ENCODE measurements around the gene TTC33. TPM values are rescaled to one million over a fixed set of nuclear protein-coding genes. Genes with fewer than 3 reads are reported as not detected.

Gene TTC33
- total RNA-seq, 4 donors from 2014 or later: 8.5 to 11.8 (median 9.6) TPM

DNA sequence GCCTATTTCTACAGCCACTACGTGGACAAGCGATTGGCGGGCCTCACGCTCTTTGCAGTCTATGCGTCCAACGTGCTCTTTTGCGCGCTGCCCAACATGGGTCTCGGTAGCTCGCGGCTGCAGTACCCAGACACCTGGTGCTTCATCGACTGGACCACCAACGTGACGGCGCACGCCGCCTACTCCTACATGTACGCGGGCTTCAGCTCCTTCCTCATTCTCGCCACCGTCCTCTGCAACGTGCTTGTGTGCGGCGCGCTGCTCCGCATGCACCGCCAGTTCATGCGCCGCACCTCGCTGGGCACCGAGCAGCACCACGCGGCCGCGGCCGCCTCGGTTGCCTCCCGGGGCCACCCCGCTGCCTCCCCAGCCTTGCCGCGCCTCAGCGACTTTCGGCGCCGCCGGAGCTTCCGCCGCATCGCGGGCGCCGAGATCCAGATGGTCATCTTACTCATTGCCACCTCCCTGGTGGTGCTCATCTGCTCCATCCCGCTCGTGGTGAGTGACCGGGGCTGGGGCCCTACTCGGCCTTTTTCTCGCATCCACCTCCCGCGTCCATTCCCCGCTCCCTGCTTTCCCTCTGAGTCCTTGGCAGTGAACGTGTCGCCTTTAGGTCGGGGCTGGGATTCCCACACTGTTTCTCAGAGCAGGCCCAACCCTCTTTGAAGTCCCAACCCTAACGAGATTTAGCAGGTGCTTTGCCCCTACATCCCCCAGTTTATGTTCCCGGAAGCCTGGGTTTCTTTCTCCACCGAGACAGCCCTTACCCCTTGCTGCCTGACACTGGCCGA lies 74.2 kb downstream of the TTC33 start:
- Histone ChIP-seq H3K27ac (peak overlapping the region; percentile 19), H3K27me3 (no peaks in the 10 kb centered on the region), H3K9me3 (no peaks in the 10 kb centered on the region), H3K4me3 (peak overlapping the region; percentile 88), H3K4me1 (peaks cover 82% of the 10 kb centered on the region), H3K36me3 (no peaks in the 10 kb centered on the region)
- WGBS: 12% methylated on average over 45 of the region's 67 CpGs
- DNase-seq (ENCODE audit: low spot score in 2 of 2): peak; percentile 68 to 81
- TF ChIP-seq EP300 (IDR thresholded peaks at IDR 0.05) (no peak), POLR2A (IDR thresholded peaks at IDR 0.05) (no peak), POLR2AphosphoS5 (IDR thresholded peaks at IDR 0.05) (no peak)
- TF ChIP-seq, protein P1, sequence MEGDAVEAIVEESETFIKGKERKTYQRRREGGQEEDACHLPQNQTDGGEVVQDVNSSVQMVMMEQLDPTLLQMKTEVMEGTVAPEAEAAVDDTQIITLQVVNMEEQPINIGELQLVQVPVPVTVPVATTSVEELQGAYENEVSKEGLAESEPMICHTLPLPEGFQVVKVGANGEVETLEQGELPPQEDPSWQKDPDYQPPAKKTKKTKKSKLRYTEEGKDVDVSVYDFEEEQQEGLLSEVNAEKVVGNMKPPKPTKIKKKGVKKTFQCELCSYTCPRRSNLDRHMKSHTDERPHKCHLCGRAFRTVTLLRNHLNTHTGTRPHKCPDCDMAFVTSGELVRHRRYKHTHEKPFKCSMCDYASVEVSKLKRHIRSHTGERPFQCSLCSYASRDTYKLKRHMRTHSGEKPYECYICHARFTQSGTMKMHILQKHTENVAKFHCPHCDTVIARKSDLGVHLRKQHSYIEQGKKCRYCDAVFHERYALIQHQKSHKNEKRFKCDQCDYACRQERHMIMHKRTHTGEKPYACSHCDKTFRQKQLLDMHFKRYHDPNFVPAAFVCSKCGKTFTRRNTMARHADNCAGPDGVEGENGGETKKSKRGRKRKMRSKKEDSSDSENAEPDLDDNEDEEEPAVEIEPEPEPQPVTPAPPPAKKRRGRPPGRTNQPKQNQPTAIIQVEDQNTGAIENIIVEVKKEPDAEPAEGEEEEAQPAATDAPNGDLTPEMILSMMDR (IDR thresholded peaks at IDR 0.05): no peak

DNA sequence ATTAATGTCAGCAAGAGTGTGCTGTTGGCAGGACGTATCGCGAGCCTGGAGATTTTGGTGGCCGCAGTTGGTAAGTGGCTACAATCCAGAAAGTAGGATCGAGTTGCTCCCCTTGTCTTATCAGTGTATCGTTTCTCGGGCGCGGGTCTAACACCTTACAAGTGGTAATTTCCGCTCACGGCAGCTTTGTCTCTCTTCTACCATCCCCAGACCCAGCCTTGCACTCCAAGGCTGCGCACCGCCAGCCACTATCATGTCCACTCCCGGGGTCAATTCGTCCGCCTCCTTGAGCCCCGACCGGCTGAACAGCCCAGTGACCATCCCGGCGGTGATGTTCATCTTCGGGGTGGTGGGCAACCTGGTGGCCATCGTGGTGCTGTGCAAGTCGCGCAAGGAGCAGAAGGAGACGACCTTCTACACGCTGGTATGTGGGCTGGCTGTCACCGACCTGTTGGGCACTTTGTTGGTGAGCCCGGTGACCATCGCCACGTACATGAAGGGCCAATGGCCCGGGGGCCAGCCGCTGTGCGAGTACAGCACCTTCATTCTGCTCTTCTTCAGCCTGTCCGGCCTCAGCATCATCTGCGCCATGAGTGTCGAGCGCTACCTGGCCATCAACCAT lies 74.9 kb downstream of the TTC33 start:
- 2% methylated on average over 18 of the region's 37 CpGs for WGBS
- Histone ChIP-seq H3K4me3 (peak overlapping the region; percentile 88), H3K27me3 (no peaks in the 10 kb centered on the region), H3K27ac (peak overlapping the region; percentile 95), H3K4me1 (peaks cover 79% of the 10 kb centered on the region), H3K9me3 (no peaks in the 10 kb centered on the region), H3K36me3 (no peaks in the 10 kb centered on the region)
- peak in 1 of 2 donors; percentile 71 for DNase-seq (ENCODE audit: low spot score in 2 of 2)
- TF ChIP-seq POLR2AphosphoS5 (IDR thresholded peaks at IDR 0.05): no peak
- TF ChIP-seq, protein P1 (IDR thresholded peaks at IDR 0.05): peak in 1 of 2 donors; percentile 9

DNA sequence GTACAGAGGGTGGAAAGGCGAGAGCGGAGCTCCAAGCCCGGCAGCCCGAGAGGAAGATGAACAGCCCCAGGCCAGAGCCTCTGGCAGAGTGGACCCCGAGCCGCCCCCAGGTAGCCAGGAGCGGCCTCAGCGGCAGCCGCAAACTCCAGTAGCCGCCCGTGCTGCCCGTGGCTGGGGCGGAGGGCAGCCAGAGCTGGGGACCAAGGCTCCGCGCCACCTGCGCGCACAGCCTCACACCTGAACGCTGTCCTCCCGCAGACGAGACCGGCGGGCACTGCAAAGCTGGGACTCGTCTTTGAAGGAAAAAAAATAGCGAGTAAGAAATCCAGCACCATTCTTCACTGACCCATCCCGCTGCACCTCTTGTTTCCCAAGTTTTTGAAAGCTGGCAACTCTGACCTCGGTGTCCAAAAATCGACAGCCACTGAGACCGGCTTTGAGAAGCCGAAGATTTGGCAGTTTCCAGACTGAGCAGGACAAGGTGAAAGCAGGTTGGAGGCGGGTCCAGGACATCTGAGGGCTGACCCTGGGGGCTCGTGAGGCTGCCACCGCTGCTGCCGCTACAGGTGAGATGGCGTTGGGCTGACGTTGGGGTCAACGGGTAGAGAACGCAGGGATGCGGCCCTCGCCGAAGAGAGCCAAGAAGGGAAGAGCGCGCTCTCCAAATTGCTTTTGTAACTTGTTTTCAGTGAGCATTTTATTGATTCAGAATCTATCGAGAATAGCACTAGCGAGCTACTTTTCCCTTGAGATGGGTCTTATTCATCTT lies 75.7 kb downstream of the TTC33 start, which contains the start of gene PTGER4:
PTGER4 (plus strand) TSS at position 3 of the 769 bp plus-strand sequence. CDS start 1,079 bp downstream, outside the sequence.
- H3K27ac ChIP-seq: peak within 1 kb of the TSS; percentile 95
- no peaks in the 10 kb centered on the region for H3K27me3 ChIP-seq
- DNase-seq (ENCODE audit: low spot score in 2 of 2): peak in 1 of 2 donors; percentile 74
- 0% methylated on average over 25 of the region's 44 CpGs for WGBS
- peaks cover 74% of the 10 kb centered on the region for H3K4me1 ChIP-seq
- no peaks in the 10 kb centered on the region for H3K9me3 ChIP-seq
- TF ChIP-seq POLR2AphosphoS5 (IDR thresholded peaks at IDR 0.05) (peak; percentile 16 to 69 (median 16)), EP300 (IDR thresholded peaks at IDR 0.05) (no peak), POLR2A (IDR thresholded peaks at IDR 0.05) (peak; percentile 38 to 88)
- TF ChIP-seq, protein P1 (IDR thresholded peaks at IDR 0.05): no peak
- H3K36me3 ChIP-seq: no peaks in the 10 kb centered on the region
- H3K4me3 ChIP-seq: peak within 1 kb of the TSS; percentile 88

DNA sequence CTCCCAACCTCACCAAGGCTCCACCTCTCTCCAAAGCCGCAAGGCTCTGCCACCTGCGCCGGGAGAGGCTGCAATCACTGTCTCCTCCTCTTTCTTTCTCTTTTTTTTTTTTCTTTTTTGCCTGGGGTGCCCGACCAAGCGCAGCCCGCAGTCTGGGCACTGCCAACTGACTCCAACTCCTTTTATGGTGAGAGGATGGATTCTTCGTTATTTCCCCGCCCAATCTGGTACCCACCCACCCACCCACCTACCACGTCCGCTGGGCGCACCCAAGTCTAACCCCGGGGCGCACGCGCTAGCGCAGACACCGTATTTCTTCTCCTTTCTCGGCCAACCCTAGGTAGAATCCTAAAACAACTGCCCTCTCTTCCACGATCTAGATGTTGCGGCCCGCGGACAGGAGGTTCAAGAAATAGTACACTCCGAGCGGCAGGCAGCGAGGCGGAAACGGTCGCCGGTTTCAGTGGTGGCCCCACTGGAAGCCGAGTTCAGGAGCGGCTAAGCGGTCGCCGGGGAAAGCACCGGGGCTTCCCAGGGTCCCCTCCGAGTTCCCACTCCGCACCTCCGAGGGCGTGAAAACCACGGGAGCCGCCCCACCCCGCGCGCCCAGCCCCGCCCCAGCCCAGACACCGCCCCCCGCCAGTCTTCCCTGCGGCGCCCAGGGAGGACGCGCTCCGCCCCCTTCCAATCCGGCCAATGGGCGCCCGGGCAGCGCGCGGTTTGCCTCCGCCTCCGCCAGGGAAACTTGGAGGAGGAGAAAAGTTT lies 76.4 kb downstream of the TTC33 start:
- Histone ChIP-seq H3K9me3 (no peaks in the 10 kb centered on the region), H3K4me3 (peak overlapping the region; percentile 88), H3K27me3 (no peaks in the 10 kb centered on the region), H3K27ac (peak overlapping the region; percentile 95), H3K36me3 (no peaks in the 10 kb centered on the region), H3K4me1 (peaks cover 68% of the 10 kb centered on the region)
- TF ChIP-seq EP300 (IDR thresholded peaks at IDR 0.05) (no peak), POLR2A (IDR thresholded peaks at IDR 0.05) (no peak), POLR2AphosphoS5 (IDR thresholded peaks at IDR 0.05) (peak in 1 of 3 donors; percentile 22)
- WGBS: under 1% methylated on average over 27 of the region's 60 CpGs
- DNase-seq (ENCODE audit: low spot score in 2 of 2): peak; percentile 96 to 97

Data from suprapubic skin (tissue), 4 donors.